Measurements from ENCODE around the gene RECK. TPM values are rescaled to one million over a fixed set of nuclear protein-coding genes. Genes with fewer than 3 reads are reported as not detected.

Gene RECK
- total RNA-seq, 1 experiment from 2014 or later, result 10.3 TPM

DNA sequence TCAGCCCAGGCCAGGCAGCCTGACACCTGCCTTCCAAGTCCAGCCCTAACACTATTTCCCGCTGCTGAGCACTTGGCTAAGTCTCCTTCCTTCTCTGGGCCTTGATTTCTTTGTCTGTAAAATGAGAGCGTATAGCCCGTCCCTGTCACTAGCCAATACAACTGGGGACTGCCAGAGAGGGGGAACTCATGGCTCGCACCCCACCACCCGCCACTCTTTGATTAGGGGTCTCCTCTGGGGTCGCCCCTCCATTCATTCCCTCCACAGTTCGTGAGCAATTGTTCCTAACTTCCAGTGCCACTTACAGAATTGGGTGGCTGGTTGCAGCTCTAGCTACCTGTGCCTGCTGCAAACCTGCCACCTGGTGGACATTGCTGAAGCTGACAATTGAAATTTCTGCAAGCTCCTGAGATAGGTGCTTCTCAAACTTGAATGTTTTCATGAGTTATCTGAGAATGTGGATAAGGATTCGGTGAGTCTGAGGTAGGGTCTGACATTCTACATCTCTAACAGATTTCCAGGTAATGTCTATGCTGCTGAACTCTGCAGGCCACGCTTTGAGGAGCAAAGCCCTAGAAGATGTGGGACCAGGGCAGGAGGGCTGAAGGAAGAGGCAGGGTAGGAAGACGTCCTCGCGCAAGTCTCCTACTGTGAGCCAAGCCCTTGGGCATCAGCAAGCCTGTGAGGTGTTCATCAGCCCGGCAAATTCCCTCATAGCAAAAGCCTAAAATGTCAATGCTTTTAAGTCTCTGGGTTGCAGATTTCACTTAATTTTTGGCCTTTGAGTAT, 13.3 kb upstream of the RECK start:
- no peak overlapping the region for H4K91ac ChIP-seq (ENCODE audit: insufficient read length, low read depth, low read length)
- H3K4me1 Mint-ChIP-seq, result peaks cover 3 to 4% of the 10 kb centered on the region in 2 experiments; a peak in 2 of 4 replicates
- H3K79me2 ChIP-seq (ENCODE audit: insufficient read depth, low read length), result no peaks in the 10 kb centered on the region
- no peak overlapping the region for H4K8ac ChIP-seq (replicated peaks; ENCODE audit: insufficient read length, low read depth, low read length)
- H3K14ac ChIP-seq (ENCODE audit: insufficient read depth, low read length), result no peak overlapping the region
- no peak overlapping the region for H3K4ac ChIP-seq (ENCODE audit: low read depth, low read length)
- H2BK5ac ChIP-seq (ENCODE audit: insufficient read length, low read length), result no peak overlapping the region
- no peaks in the 10 kb centered on the region for H3K4me1 ChIP-seq (ENCODE audit: insufficient read depth, low read length)
- DNase-seq, result peak; percentile 79
- H3K36me3 Mint-ChIP-seq (ENCODE audit: insufficient read depth in 1 of 3, low read depth in 3 of 3), result no peaks in the 10 kb centered on the region; a peak in 1 of 7 replicates
- no peak overlapping the region for H3K27ac Mint-ChIP-seq
- no peak overlapping the region for H3K27ac ChIP-seq (ENCODE audit: insufficient read length, low read depth, low read length)
- H2BK120ac ChIP-seq (ENCODE audit: low read depth, low read length, poor library complexity, severe bottlenecking), result no peak overlapping the region
- no peak overlapping the region for H3K4me2 ChIP-seq (ENCODE audit: insufficient read depth, insufficient read length, low read length)
- no peak overlapping the region for H3K18ac ChIP-seq (ENCODE audit: insufficient read length, low read depth, low read length)
- no peak overlapping the region for H4K5ac ChIP-seq (ENCODE audit: insufficient read length, low read depth, low read length)
- no peak overlapping the region for H3T11ph ChIP-seq (ENCODE audit: low read length)
- no peak overlapping the region for H3K4me3 Mint-ChIP-seq
- TF ChIP-seq, protein P1, sequence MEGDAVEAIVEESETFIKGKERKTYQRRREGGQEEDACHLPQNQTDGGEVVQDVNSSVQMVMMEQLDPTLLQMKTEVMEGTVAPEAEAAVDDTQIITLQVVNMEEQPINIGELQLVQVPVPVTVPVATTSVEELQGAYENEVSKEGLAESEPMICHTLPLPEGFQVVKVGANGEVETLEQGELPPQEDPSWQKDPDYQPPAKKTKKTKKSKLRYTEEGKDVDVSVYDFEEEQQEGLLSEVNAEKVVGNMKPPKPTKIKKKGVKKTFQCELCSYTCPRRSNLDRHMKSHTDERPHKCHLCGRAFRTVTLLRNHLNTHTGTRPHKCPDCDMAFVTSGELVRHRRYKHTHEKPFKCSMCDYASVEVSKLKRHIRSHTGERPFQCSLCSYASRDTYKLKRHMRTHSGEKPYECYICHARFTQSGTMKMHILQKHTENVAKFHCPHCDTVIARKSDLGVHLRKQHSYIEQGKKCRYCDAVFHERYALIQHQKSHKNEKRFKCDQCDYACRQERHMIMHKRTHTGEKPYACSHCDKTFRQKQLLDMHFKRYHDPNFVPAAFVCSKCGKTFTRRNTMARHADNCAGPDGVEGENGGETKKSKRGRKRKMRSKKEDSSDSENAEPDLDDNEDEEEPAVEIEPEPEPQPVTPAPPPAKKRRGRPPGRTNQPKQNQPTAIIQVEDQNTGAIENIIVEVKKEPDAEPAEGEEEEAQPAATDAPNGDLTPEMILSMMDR (conservative IDR thresholded peaks at IDR 0.05), result peak; percentile 94
- H2AFZ ChIP-seq (ENCODE audit: low read length), result peak overlapping the region; percentile 75
- no peak overlapping the region for H2AK5ac ChIP-seq (ENCODE audit: insufficient read length, low read length)
- no peak overlapping the region for H3K9ac ChIP-seq (ENCODE audit: extremely low read depth, insufficient read length, low read length)
- H3K23me2 ChIP-seq (ENCODE audit: insufficient read length, low read depth, low read length, poor library complexity, severe bottlenecking), result no peaks in the 10 kb centered on the region
- H3K9me3 Mint-ChIP-seq, result no peaks in the 10 kb centered on the region
- H3K79me1 ChIP-seq (ENCODE audit: insufficient read depth, low read depth, low read length, poor library complexity, severe bottlenecking), result no peaks in the 10 kb centered on the region
- H2BK12ac ChIP-seq (ENCODE audit: insufficient read length, low read depth, low read length), result no peak overlapping the region
- H3K27me3 ChIP-seq (ENCODE audit: insufficient read depth, low read length), result no peaks in the 10 kb centered on the region
- H2BK15ac ChIP-seq (ENCODE audit: low read depth, low read length), result no peak overlapping the region
- no peak overlapping the region for H3K56ac ChIP-seq (ENCODE audit: insufficient read length, low read depth, low read length)
- H3K27me3 Mint-ChIP-seq (ENCODE audit: low read depth), result peaks cover 2% of the 10 kb centered on the region; the same call in 1 of the 2 replicates
- H3K9me3 ChIP-seq (ENCODE audit: control insufficient read depth, low read depth, low read length), result no peaks in the 10 kb centered on the region
- no CpG with 5 or more reads among the region's 13 CpGs for WGBS (ENCODE audit: extremely low coverage, insufficient read length, low lambda C conversion rate)
- H4K20me1 ChIP-seq (ENCODE audit: control insufficient read depth, insufficient read depth, insufficient read length), result no peaks in the 10 kb centered on the region
- no peak overlapping the region for H2BK20ac ChIP-seq (ENCODE audit: low read depth, low read length, poor library complexity, severe bottlenecking)
- no peak overlapping the region for H3K23ac ChIP-seq (ENCODE audit: insufficient read length, low read depth, low read length)

Measured in H9 (cell line).